K562 (cell line): Measurements from ENCODE around the gene DMAC2. TPM values are rescaled to one million over a fixed set of nuclear protein-coding genes. Genes with fewer than 3 reads are reported as not detected.

Source experiments
- ATAC-seq: fragments of 200-7000 bp; cut with Tn5 transposase; 3 replicates; pipeline ENCODE4 v1.9.1; 2020; ENCODE audit warnings: moderate library complexity
- BruUV-seq: library from RNA; stranded (reverse); fragments of 400-500 nt; replicated peaks from 2 replicates; lab custom pipeline; 2021; lab: Mats Ljungman, UMichigan
- CTCF ChIA-PET: fragments of 300-600 bp; formaldehyde crosslinking; extraction: SDS; loops from one replicate; lab custom pipeline; 2021; ENCODE audit warnings: low intra/inter-chr PET ratio; lab: Yijun Ruan, JAX
- POLR2A ChIA-PET: fragments of 300-600, 350-650 bp; sonication (Branson Sonifier 250); formaldehyde crosslinking; extraction: SDS; loops from one replicate; lab custom pipeline; 2021; ENCODE audit warnings: antibody characterized with exemption, inconsistent platforms; lab: Yijun Ruan, JAX
- DNase-seq, 4 experiments: peaks; one replicate each; pipeline versions ENCODE4 v3.0.0 to v3.0.0-alpha.2; 2011 to 2018; ENCODE audit warnings: low spot score in 3 of 4, mixed read lengths in 3 of 4; ENCODE audit errors: extremely low read depth in 1 of 4
- FAIRE-seq: peaks from 2 replicates; lab custom pipeline; 2011; peaks lifted over from hg19 to GRCh38; lab: Jason Lieb, UNC
- H2AFZ ChIP-seq: 2 replicates; pipeline ENCODE4 v1.6.0; 2011; ENCODE audit warnings: low read depth, low read length, control low read depth, inconsistent platforms
- H3K27ac ChIP-seq: fragments of 200-600 bp; 3 replicates; pipeline ENCODE4 v1.8.0; 2011; ENCODE audit warnings: low read depth, mild to moderate bottlenecking, control low read depth, inconsistent platforms, low read length, moderate library complexity, mixed read lengths; ENCODE audit errors: extremely low read depth
- H3K27me3 ChIP-seq, 2 experiments: fragments of 300-600 bp in 1 of 2; 2 replicates in 1 of 2; 3 replicates in 1 of 2; pipeline versions ENCODE4 v1.6.0 to v1.8.0; 2011; ENCODE audit warnings: inconsistent platforms in 2 of 2, low read length in 2 of 2, mild to moderate bottlenecking in 1 of 2, mixed read lengths in 1 of 2, moderate library complexity in 1 of 2; ENCODE audit not compliant: control insufficient read depth in 2 of 2, insufficient read depth in 2 of 2
- H3K36me3 ChIP-seq: fragments of 300-600 bp; 3 replicates; pipeline ENCODE4 v1.8.0; 2011; ENCODE audit warnings: mild to moderate bottlenecking, low read length, inconsistent platforms; ENCODE audit not compliant: control insufficient read depth, insufficient read depth
- H3K4me1 ChIP-seq, 2 experiments: fragments of 200-600 bp in 1 of 2; replicated peaks in 1 of 2; 2 replicates in 1 of 2; 3 replicates in 1 of 2; pipeline versions ENCODE4 v1.5.1 to v1.8.0; 2011; ENCODE audit warnings: inconsistent platforms in 2 of 2, low read length in 2 of 2, mild to moderate bottlenecking in 1 of 2, mixed read lengths in 1 of 2, moderate library complexity in 1 of 2; ENCODE audit not compliant: control insufficient read depth in 2 of 2, insufficient read depth in 2 of 2
- H3K4me2 ChIP-seq: 2 replicates; pipeline ENCODE4 v1.6.1; 2011; ENCODE audit warnings: low read length, control low read depth, inconsistent platforms, mixed read lengths; ENCODE audit not compliant: insufficient read depth
- H3K4me3 ChIP-seq: fragments of 200-600 bp; sonication (generic), shearing (Covaris generic); 2 replicates; pipeline ENCODE4 v1.5.1; 2016; ENCODE audit warnings: control low read depth, inconsistent platforms
- H3K79me2 ChIP-seq: fragments of 200-600 bp; 3 replicates; pipeline ENCODE4 v1.8.0; 2011; ENCODE audit warnings: low read length, inconsistent platforms; ENCODE audit not compliant: control insufficient read depth, insufficient read depth
- H3K9ac ChIP-seq, 2 experiments: 2 replicates each; pipeline versions ENCODE4 v1.6.0 to v1.6.1; 2011; ENCODE audit warnings: low read depth in 2 of 2, low read length in 2 of 2, control low read depth in 1 of 2, inconsistent platforms in 1 of 2, mild to moderate bottlenecking in 1 of 2, mixed read lengths in 1 of 2; ENCODE audit not compliant: insufficient read depth in 1 of 2
- H3K9me1 ChIP-seq: one replicate; pipeline ENCODE4 v1.6.0; 2011; ENCODE audit warnings: inconsistent platforms, mild to moderate bottlenecking, low read length, moderate library complexity; ENCODE audit not compliant: control insufficient read depth, insufficient read depth
- H3K9me3 ChIP-seq: replicated peaks from 2 replicates; pipeline ENCODE4 v1.5.1; 2011; ENCODE audit warnings: low read depth, low read length, inconsistent platforms; ENCODE audit not compliant: control insufficient read depth, insufficient read depth
- H4K20me1 ChIP-seq: replicated peaks from 2 replicates; pipeline ENCODE4 v1.6.1; 2011; ENCODE audit warnings: low read length, inconsistent platforms, mixed read lengths; ENCODE audit not compliant: control insufficient read depth, insufficient read depth
- CTCF ChIP-seq, 3 experiments: IDR thresholded peaks in 2 of 3; conservative IDR thresholded peaks in 1 of 3; 2 replicates each; pipeline ENCODE4 v1.5.1; 2011 to 2012; ENCODE audit warnings: low read length in 3 of 3, mild to moderate bottlenecking in 3 of 3, control low read depth in 2 of 3, improper control_type of control experiment in 1 of 3, inconsistent platforms in 1 of 3, low read depth in 1 of 3, mixed read lengths in 1 of 3, moderate library complexity in 1 of 3; ENCODE audit not compliant: insufficient read depth in 2 of 3
- HOXB6 ChIP-seq: fragments of 250-450 bp; sonication (Bioruptor Pico); IDR thresholded peaks from 2 replicates; pipeline ENCODE4 v1.5.1; 2022; ENCODE audit warnings: mild to moderate bottlenecking, borderline replicate concordance
- WGBS: fragments of 100-300 bp; shearing (Covaris generic); methylation state at CpG from one replicate; pipeline ENCODE4 v1.1.6; 2016; ENCODE audit warnings: low coverage, mixed read lengths; ENCODE audit not compliant: insufficient coverage; ENCODE audit errors: missing lambda C conversion rate; 5-methylcytosine and 5-hydroxymethylcytosine counted together
- in situ Hi-C: fragments of 300-500 bp; cut with MboI; formaldehyde crosslinking; loops from 4 replicates; pipeline ENCODE4 v1.15.0; 2018; ENCODE audit warnings: inconsistent platforms, mixed read lengths
- intact Hi-C: fragments of 100-400 bp; cut with micrococcal nuclease; formaldehyde crosslinking; loops from 2 replicates; pipeline ENCODE4 v1.14.2; 2022
- polyA plus RNA-seq, 8 experiments: library from polyadenylated mRNA; depleted of rRNA in 4 of 8; stranded (reverse) in 5 of 8; unstranded in 3 of 8; fragments of >200 nt; fragmentation: Nextera tagmentation in 2 of 8; fragmentation: Illumina TruSeq in 1 of 8; extraction: Ambion mirVana in 2 of 8; extraction: Trizol in 1 of 8; gene quantifications; 2 replicates each; pipeline versions ENCODE4 v1.2.1 to v1.2.3, GENCODE V29; 2011 to 2014; ENCODE audit warnings: inconsistent platforms in 1 of 8, missing spikeins in 1 of 8
- total RNA-seq, 7 experiments: library from RNA; depleted of rRNA in 6 of 7; stranded (reverse); fragments of >200 nt in 6 of 7; fragmentation: Illumina TruSeq in 2 of 7; extraction: Trizol in 2 of 7; gene quantifications; 2 replicates each; pipeline versions ENCODE4 v1.2.1 to v1.2.3, GENCODE V29; 2011 to 2021; ENCODE audit warnings: low replicate concordance in 1 of 7

Gene DMAC2
- total and polyA plus RNA-seq, 9 of the 15 experiments (the other 6 are each of a cell fraction or from before 2014, with no cell fraction given), result 12.9 to 61.2 (median 43.1) TPM

- no peaks in the 10 kb centered on the region for H3K27me3 ChIP-seq
- peak; percentile 23 to 41 (median 38); a peak in 4 of 6 replicates for TF ChIP-seq CTCF (IDR thresholded peaks at IDR 0.05 in 2 of 3, conservative IDR thresholded peaks at IDR 0.05 in 1 of 3; ENCODE audit: insufficient read depth in 2 of 3, low read depth in 1 of 3, low read length in 3 of 3)
- TF ChIP-seq HOXB6 (CRISPR knock-in tag), result no peak
- TF ChIP-seq, all 486 proteins: peak for 1
- Histone ChIP-seq H3K9ac (no peak overlapping the region), H3K27ac (no peak overlapping the region), H3K4me3 (no peak overlapping the region), H3K9me1 (no peaks in the 10 kb centered on the region), H3K36me3 (peaks cover 9% of the 10 kb centered on the region; the same call in 1 of the 3 replicates), H3K4me2 (no peak overlapping the region), H2AFZ (no peak overlapping the region), H4K20me1 (no peaks in the 10 kb centered on the region), H3K4me1 (peaks cover 7 to 12% of the 10 kb centered on the region in 2 experiments; a peak in 4 of 5 replicates), H3K79me2 (no peaks in the 10 kb centered on the region), H3K9me3 (no peaks in the 10 kb centered on the region)
- intact Hi-C loops (no loop called here), in situ Hi-C loops (no loop called here)
- ATAC-seq (peak; percentile 77), DNase-seq (peak in 1 of 4 experiments; percentile 40), FAIRE-seq (no peak)
- WGBS, result 30% methylated on average over 4 of the region's 4 CpGs
- CTCF ChIA-PET, result no interaction called here
- POLR2A ChIA-PET, result interaction anchor here (0.6 to 2.4 kb wide), 8 partner anchors 8 to 765 kb away, joined by 3 to 12 read pairs (median 4); partner anchors contain the start of genes B3GNT8 and BCKDHA
- no TSS peak for BruUV-seq
Observed at GRCh38 chr19:41408256-41408655, 31.5 kb downstream of the DMAC2 start.
